Measurements from ENCODE around the gene RASGEF1B.

Gene RASGEF1B

GRCh38 chr4:81498046-81498445 lies 26.3 kb upstream of the RASGEF1B start:
- Histone ChIP-seq H3K4me3 (ENCODE audit: low read depth, low read length) (no peak overlapping the region), H2BK5ac (ENCODE audit: low read depth, low read length, poor library complexity) (no peak overlapping the region), H2AFZ (ENCODE audit: insufficient read depth, low read length, poor library complexity) (no peak overlapping the region), H3K18ac (ENCODE audit: low read length) (no peak overlapping the region), H4K12ac (ENCODE audit: low read depth, low read length) (no peak overlapping the region), H3K4me1 (ENCODE audit: control insufficient read depth in 1 of 2, insufficient read depth in 2 of 2, low read length in 2 of 2) (peaks cover 0 to 6% of the 10 kb centered on the region in 2 experiments), H3K79me1 (ENCODE audit: low read length) (no peaks in the 10 kb centered on the region), H3K23ac (ENCODE audit: low read length) (no peak overlapping the region), H2AK5ac (ENCODE audit: low read length) (no peak overlapping the region), H2BK120ac (ENCODE audit: insufficient read depth, low read length, poor library complexity) (no peak overlapping the region), H3K27ac (ENCODE audit: low read depth, low read length) (no peak overlapping the region), H3K14ac (ENCODE audit: low read length) (no peak overlapping the region), H2BK12ac (ENCODE audit: low read length) (no peak overlapping the region), H3K9ac (ENCODE audit: low read length) (no peak overlapping the region), H3K36me3 (ENCODE audit: control insufficient read depth in 1 of 2, insufficient read depth in 2 of 2, low read length in 2 of 2) (no peaks in the 10 kb centered on the region), H4K8ac (ENCODE audit: low read depth, low read length) (no peak overlapping the region), H3K27me3 (ENCODE audit: insufficient read depth, low read length) (no peaks in the 10 kb centered on the region), H3K79me2 (ENCODE audit: control insufficient read depth, insufficient read depth, low read length, poor library complexity) (no peaks in the 10 kb centered on the region), H3K9me3 (ENCODE audit: insufficient read depth, low read depth, low read length) (no peaks in the 10 kb centered on the region), H3K4me2 (ENCODE audit: low read length) (peak overlapping the region; percentile 2), H3K4ac (ENCODE audit: low read depth, low read length) (no peak overlapping the region), H4K91ac (ENCODE audit: low read depth, low read length) (no peak overlapping the region)
- DNase-seq = peak; percentile 28 to 55
- WGBS (ENCODE audit: extremely low coverage, insufficient coverage, insufficient read length) = no CpG with 5 or more reads among the region's 2 CpGs

DNA sequence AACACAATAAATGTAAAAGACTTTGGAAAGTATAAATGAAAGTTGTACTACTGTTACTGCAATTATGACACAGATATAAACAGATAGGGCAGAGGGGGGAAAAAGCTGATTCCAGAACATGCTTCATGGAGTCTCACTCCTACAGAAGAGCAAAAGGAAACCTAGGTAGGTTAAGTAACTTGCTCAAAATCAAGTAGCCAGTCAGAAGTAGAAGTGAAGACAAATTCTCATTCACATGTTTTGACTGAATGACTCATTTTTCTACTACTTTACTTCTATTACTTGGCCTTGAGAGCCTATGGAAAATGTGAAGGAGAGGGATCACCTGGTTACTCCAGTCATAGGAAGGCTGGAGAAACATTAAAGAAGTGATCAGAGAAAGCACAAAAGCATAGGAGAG lies 23.6 kb upstream of the RASGEF1B start:
- Histone ChIP-seq H2BK120ac (ENCODE audit: insufficient read depth, low read length, poor library complexity) (no peak overlapping the region), H3K18ac (ENCODE audit: low read length) (no peak overlapping the region), H3K14ac (ENCODE audit: low read length) (no peak overlapping the region), H3K79me1 (ENCODE audit: low read length) (no peaks in the 10 kb centered on the region), H3K9me3 (ENCODE audit: insufficient read depth, low read depth, low read length) (no peaks in the 10 kb centered on the region), H2BK12ac (ENCODE audit: low read length) (no peak overlapping the region), H3K4ac (ENCODE audit: low read depth, low read length) (no peak overlapping the region), H4K12ac (ENCODE audit: low read depth, low read length) (no peak overlapping the region), H3K36me3 (ENCODE audit: control insufficient read depth in 1 of 2, insufficient read depth in 2 of 2, low read length in 2 of 2) (no peaks in the 10 kb centered on the region), H2AK5ac (ENCODE audit: low read length) (no peak overlapping the region), H3K4me1 (ENCODE audit: control insufficient read depth in 1 of 2, insufficient read depth in 2 of 2, low read length in 2 of 2) (peaks cover 0 to 6% of the 10 kb centered on the region in 2 experiments), H3K9ac (ENCODE audit: low read length) (no peak overlapping the region), H3K27me3 (ENCODE audit: insufficient read depth, low read length) (no peaks in the 10 kb centered on the region), H3K4me2 (ENCODE audit: low read length) (no peak overlapping the region), H3K79me2 (ENCODE audit: control insufficient read depth, insufficient read depth, low read length, poor library complexity) (no peaks in the 10 kb centered on the region), H4K8ac (ENCODE audit: low read depth, low read length) (no peak overlapping the region), H3K23ac (ENCODE audit: low read length) (no peak overlapping the region), H2BK5ac (ENCODE audit: low read depth, low read length, poor library complexity) (no peak overlapping the region), H3K4me3 (ENCODE audit: low read depth, low read length) (no peak overlapping the region), H3K27ac (ENCODE audit: low read depth, low read length) (no peak overlapping the region), H4K91ac (ENCODE audit: low read depth, low read length) (no peak overlapping the region), H2AFZ (ENCODE audit: insufficient read depth, low read length, poor library complexity) (no peak overlapping the region)
- no peak for DNase-seq

DNA sequence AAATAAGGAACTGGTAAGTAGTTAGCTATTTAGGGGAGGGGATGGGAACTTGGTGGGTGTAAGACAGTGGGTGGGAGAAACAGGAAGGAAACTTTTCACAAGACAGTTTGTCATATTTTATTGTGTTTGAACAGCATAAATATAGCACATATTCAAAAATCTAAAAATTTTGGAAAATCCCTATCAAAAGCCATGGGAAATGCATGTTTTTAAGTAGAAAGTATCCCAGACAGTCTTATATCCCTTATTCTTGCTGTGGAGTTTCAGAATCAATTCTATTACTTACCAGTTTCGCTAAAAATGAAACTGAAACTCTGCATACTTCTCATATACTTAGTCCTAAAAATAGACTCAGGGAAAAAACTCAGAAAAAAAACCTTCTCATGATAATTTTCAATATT lies 22.3 kb upstream of the RASGEF1B start:
- no peak overlapping the region for H3K14ac ChIP-seq (ENCODE audit: low read length)
- no peaks in the 10 kb centered on the region for H3K27me3 ChIP-seq (ENCODE audit: insufficient read depth, low read length)
- peak in 1 of 2 donors; percentile 39 for DNase-seq
- H3K18ac ChIP-seq (ENCODE audit: low read length) = no peak overlapping the region
- no peak overlapping the region for H2BK120ac ChIP-seq (ENCODE audit: insufficient read depth, low read length, poor library complexity)
- WGBS (ENCODE audit: extremely low coverage, insufficient coverage, insufficient read length) = no CpG with 5 or more reads among the region's 1 CpG
- H3K4me1 ChIP-seq (ENCODE audit: control insufficient read depth in 1 of 2, insufficient read depth in 2 of 2, low read length in 2 of 2) = peaks cover 0 to 4% of the 10 kb centered on the region in 2 experiments
- H2AFZ ChIP-seq (ENCODE audit: insufficient read depth, low read length, poor library complexity) = no peak overlapping the region
- no peaks in the 10 kb centered on the region for H3K79me1 ChIP-seq (ENCODE audit: low read length)
- H3K4me3 ChIP-seq (ENCODE audit: low read depth, low read length) = no peak overlapping the region
- no peak overlapping the region for H3K9ac ChIP-seq (ENCODE audit: low read length)
- no peak overlapping the region for H3K4me2 ChIP-seq (ENCODE audit: low read length)
- H3K79me2 ChIP-seq (ENCODE audit: control insufficient read depth, insufficient read depth, low read length, poor library complexity) = no peaks in the 10 kb centered on the region
- H4K8ac ChIP-seq (ENCODE audit: low read depth, low read length) = no peak overlapping the region
- H2BK5ac ChIP-seq (ENCODE audit: low read depth, low read length, poor library complexity) = no peak overlapping the region
- no peak overlapping the region for H3K23ac ChIP-seq (ENCODE audit: low read length)
- no peak overlapping the region for H2BK12ac ChIP-seq (ENCODE audit: low read length)
- H4K12ac ChIP-seq (ENCODE audit: low read depth, low read length) = no peak overlapping the region
- no peaks in the 10 kb centered on the region for H3K36me3 ChIP-seq (ENCODE audit: control insufficient read depth in 1 of 2, insufficient read depth in 2 of 2, low read length in 2 of 2)
- no peaks in the 10 kb centered on the region for H3K9me3 ChIP-seq (ENCODE audit: insufficient read depth, low read depth, low read length)
- H3K4ac ChIP-seq (ENCODE audit: low read depth, low read length) = no peak overlapping the region
- no peak overlapping the region for H3K27ac ChIP-seq (ENCODE audit: low read depth, low read length)
- H2AK5ac ChIP-seq (ENCODE audit: low read length) = no peak overlapping the region
- H4K91ac ChIP-seq (ENCODE audit: low read depth, low read length) = no peak overlapping the region

- H3K14ac ChIP-seq (ENCODE audit: low read length) = no peak overlapping the region
Observed at GRCh38 chr4:81492606-81493230, 21.0 kb upstream of the RASGEF1B start.

More at GRCh38 chr4:81492606-81493230, 21.0 kb upstream of the RASGEF1B start:
- Histone ChIP-seq H4K91ac (ENCODE audit: low read depth, low read length) (no peak overlapping the region), H2BK5ac (ENCODE audit: low read depth, low read length, poor library complexity) (no peak overlapping the region), H3K9me3 (ENCODE audit: insufficient read depth, low read depth, low read length) (no peaks in the 10 kb centered on the region), H2AK5ac (ENCODE audit: low read length) (no peak overlapping the region), H3K23ac (ENCODE audit: low read length) (no peak overlapping the region), H3K79me1 (ENCODE audit: low read length) (no peaks in the 10 kb centered on the region), H3K9ac (ENCODE audit: low read length) (no peak overlapping the region), H3K36me3 (ENCODE audit: control insufficient read depth in 1 of 2, insufficient read depth in 2 of 2, low read length in 2 of 2) (no peaks in the 10 kb centered on the region), H3K4me2 (ENCODE audit: low read length) (no peak overlapping the region), H3K79me2 (ENCODE audit: control insufficient read depth, insufficient read depth, low read length, poor library complexity) (no peaks in the 10 kb centered on the region), H3K27ac (ENCODE audit: low read depth, low read length) (no peak overlapping the region), H3K4me3 (ENCODE audit: low read depth, low read length) (no peak overlapping the region), H3K27me3 (ENCODE audit: insufficient read depth, low read length) (no peaks in the 10 kb centered on the region), H2BK120ac (ENCODE audit: insufficient read depth, low read length, poor library complexity) (no peak overlapping the region), H3K4ac (ENCODE audit: low read depth, low read length) (no peak overlapping the region), H4K12ac (ENCODE audit: low read depth, low read length) (no peak overlapping the region), H4K8ac (ENCODE audit: low read depth, low read length) (no peak overlapping the region), H3K4me1 (ENCODE audit: control insufficient read depth in 1 of 2, insufficient read depth in 2 of 2, low read length in 2 of 2) (no peaks in the 10 kb centered on the region), H2AFZ (ENCODE audit: insufficient read depth, low read length, poor library complexity) (no peak overlapping the region), H2BK12ac (ENCODE audit: low read length) (no peak overlapping the region), H3K18ac (ENCODE audit: low read length) (no peak overlapping the region)
- DNase-seq = peak in 1 of 2 donors; percentile 48
- WGBS (ENCODE audit: extremely low coverage, insufficient coverage, insufficient read length) = no CpG with 5 or more reads among the region's 1 CpG

All from trophoblast cell (in vitro differentiated cells and primary cell).